Liver (tissue), 9 donors: ENCODE results near the gene PCGF2. TPM values are rescaled to one million over a fixed set of nuclear protein-coding genes. Genes with fewer than 3 reads are reported as not detected.

ENCODE experiments used
- DNase-seq: peaks from one replicate; pipeline ENCODE4 v3.0.0-alpha.2; 2017; ENCODE audit warnings: low spot score
- H3K27ac ChIP-seq, 2 donors: one replicate each; pipeline ENCODE4 v1.7.0; 2013; ENCODE audit warnings: inconsistent platforms in 2 of 2, low read length in 2 of 2, control low read depth in 1 of 2, low read depth in 1 of 2, mild to moderate bottlenecking in 1 of 2
- H3K27me3 ChIP-seq, 4 donors: one replicate each; pipeline versions ENCODE4 v1.6.1 to v1.7.0; 2013; ENCODE audit warnings: low read length in 3 of 4, inconsistent platforms in 1 of 4, mild to moderate bottlenecking in 1 of 4, moderate library complexity in 1 of 4; ENCODE audit not compliant: control insufficient read depth in 4 of 4, insufficient read depth in 4 of 4
- H3K36me3 ChIP-seq, 4 donors: one replicate each; pipeline versions ENCODE4 v1.6.1 to v1.7.0; 2013; ENCODE audit warnings: low read length in 3 of 4, mild to moderate bottlenecking in 3 of 4, low read depth in 1 of 4, moderate library complexity in 1 of 4; ENCODE audit not compliant: control insufficient read depth in 4 of 4, insufficient read depth in 3 of 4
- H3K4me1 ChIP-seq, 4 donors: one replicate each; pipeline versions ENCODE4 v1.6.1 to v1.7.0; 2013; ENCODE audit warnings: low read length in 3 of 4, mild to moderate bottlenecking in 3 of 4, moderate library complexity in 1 of 4; ENCODE audit not compliant: control insufficient read depth in 4 of 4, insufficient read depth in 4 of 4
- H3K4me3 ChIP-seq, 3 donors: one replicate each; pipeline versions ENCODE4 v1.6.1 to v1.7.0; 2013; ENCODE audit warnings: low read length in 3 of 3, control low read depth in 1 of 3, low read depth in 1 of 3, mild to moderate bottlenecking in 1 of 3
- H3K9ac ChIP-seq, 2 donors: one replicate each; pipeline ENCODE4 v1.7.0; 2013; ENCODE audit warnings: low read length in 2 of 2, mild to moderate bottlenecking in 2 of 2, moderate library complexity in 2 of 2, control low read depth in 1 of 2, low read depth in 1 of 2
- H3K9me3 ChIP-seq, 4 donors: one replicate each; pipeline versions ENCODE4 v1.6.1 to v1.7.0; 2013; ENCODE audit warnings: low read length in 3 of 4; ENCODE audit not compliant: control insufficient read depth in 4 of 4
- ATF3 ChIP-seq: IDR thresholded peaks from 2 replicates; pipeline ENCODE4 v1.6.1; 2016; ENCODE audit warnings: antibody characterized with exemption
- EGR1 ChIP-seq, 2 donors: IDR thresholded peaks; 2 replicates each; pipeline ENCODE4 v1.6.1; 2016 to 2018; ENCODE audit warnings: antibody characterized with exemption in 2 of 2, low read depth in 2 of 2
- FOXA1 ChIP-seq: IDR thresholded peaks from 2 replicates; pipeline ENCODE4 v1.6.1; 2016; ENCODE audit warnings: antibody characterized with exemption
- GABPA ChIP-seq, 2 donors: IDR thresholded peaks in 1 of 2; conservative IDR thresholded peaks in 1 of 2; 2 replicates each; pipeline ENCODE4 v1.6.1; 2016; ENCODE audit warnings: antibody characterized with exemption in 2 of 2, mild to moderate bottlenecking in 1 of 2, moderate library complexity in 1 of 2
- HNF4A ChIP-seq, 2 donors: conservative IDR thresholded peaks; 2 replicates each; pipeline ENCODE4 v1.6.1; 2016; ENCODE audit warnings: antibody characterized with exemption in 2 of 2, mild to moderate bottlenecking in 2 of 2
- JUND ChIP-seq, 2 donors: IDR thresholded peaks; 2 replicates each; pipeline ENCODE4 v1.6.1; 2016; ENCODE audit warnings: antibody characterized with exemption in 2 of 2
- MAX ChIP-seq: IDR thresholded peaks from 2 replicates; pipeline ENCODE4 v1.6.1; 2016; ENCODE audit warnings: antibody characterized with exemption
- NR2F2 ChIP-seq: IDR thresholded peaks from 2 replicates; pipeline ENCODE4 v1.6.1; 2016; ENCODE audit warnings: antibody characterized with exemption
- RAD21 ChIP-seq, 2 donors: IDR thresholded peaks; 2 replicates each; pipeline ENCODE4 v1.6.1; 2016; ENCODE audit warnings: antibody characterized with exemption in 2 of 2, mild to moderate bottlenecking in 2 of 2
- REST ChIP-seq: IDR thresholded peaks from 2 replicates; pipeline ENCODE4 v1.6.1; 2016; ENCODE audit warnings: antibody characterized with exemption, mild to moderate bottlenecking
- RXRA ChIP-seq, 2 donors: IDR thresholded peaks; 2 replicates each; pipeline ENCODE4 v1.6.1; 2017 to 2018; ENCODE audit warnings: antibody characterized with exemption in 2 of 2, mild to moderate bottlenecking in 1 of 2
- SP1 ChIP-seq: IDR thresholded peaks from 2 replicates; pipeline ENCODE4 v1.6.1; 2018; ENCODE audit warnings: antibody characterized with exemption, mild to moderate bottlenecking
- TAF1 ChIP-seq: conservative IDR thresholded peaks from 2 replicates; pipeline ENCODE4 v1.6.1; 2016; ENCODE audit warnings: antibody characterized with exemption, mild to moderate bottlenecking
- ZBTB33 ChIP-seq: IDR thresholded peaks from 2 replicates; pipeline ENCODE4 v1.6.1; 2016; ENCODE audit warnings: antibody characterized with exemption
- WGBS: extraction: QIAGEN DNeasy Blood & Tissue Kit; methylation state at CpG from one replicate; pipeline ENCODE4 v1.1.7; 2013; 5-methylcytosine and 5-hydroxymethylcytosine counted together
- polyA plus RNA-seq, 2 donors: library from polyadenylated mRNA; stranded (reverse) in 1 of 2; unstranded in 1 of 2; fragments of 200-250 nt in 1 of 2; fragments of >200 nt in 1 of 2; fragmentation: Nextera tagmentation in 1 of 2; extraction: Ambion mirVana in 1 of 2; gene quantifications; one replicate each; pipeline versions ENCODE4 v1.2.1 to v1.2.3, GENCODE V29; 2013 to 2015
- total RNA-seq, 2 donors: library from RNA; depleted of rRNA; stranded (reverse); fragments of >200 nt; gene quantifications; one replicate each; pipeline ENCODE4 v1.2.3, GENCODE V29; 2014
- TF ChIP-seq, protein P1 (sequence below): fragments of 150-350 bp; IDR thresholded peaks from 2 replicates; pipeline ENCODE4 v1.5.1; 2017; ENCODE audit warnings: improper control_type of control experiment, low read depth, low read length; ENCODE audit not compliant: missing input control
- donor health status: healthy.
- donor health status: healthy.
- donor health status: healthy.
- donor health status: healthy.
- donor health status: healthy.

Gene PCGF2
- total and polyA plus RNA-seq, 4 donors = 1.2 to 3.2 (median 1.8) TPM

GRCh38 chr17:38729886-38730525 is 18.1 kb downstream of the PCGF2 start, which contains the start of gene CISD3:
Gene CISD3, plus strand, starts transcription at chr17:38730341. Its CDS starts 18 bp downstream, at chr17:38730359.
- Histone ChIP-seq H3K9ac (peak within 1 kb of the TSS; percentile 93 to 97), H3K4me1 (peaks cover 17 to 44% (median 33%) of the 10 kb centered on the region in 4 donors), H3K9me3 (no peaks in the 10 kb centered on the region), H3K4me3 (peak within 1 kb of the TSS; percentile 87 to 98 (median 95)), H3K36me3 (peaks cover 0 to 3% (median 1%) of the 10 kb centered on the region in 4 donors), H3K27ac (peak within 1 kb of the TSS; percentile 98), H3K27me3 (no peaks in the 10 kb centered on the region)
- TF ChIP-seq NR2F2 (no peak), EGR1 (IDR thresholded peaks at IDR 0.05; ENCODE audit: low read depth in 2 of 2) (no peak), RAD21 (IDR thresholded peaks at IDR 0.05) (peak in 1 of 2 donors; percentile 35), GABPA (IDR thresholded peaks at IDR 0.05 in 1 of 2, conservative IDR thresholded peaks at IDR 0.05 in 1 of 2) (no peak), JUND (IDR thresholded peaks at IDR 0.05) (no peak), ATF3 (no peak), FOXA1 (no peak), TAF1 (no peak), RXRA (IDR thresholded peaks at IDR 0.05) (no peak), ZBTB33 (no peak)
- TF ChIP-seq, protein P1, sequence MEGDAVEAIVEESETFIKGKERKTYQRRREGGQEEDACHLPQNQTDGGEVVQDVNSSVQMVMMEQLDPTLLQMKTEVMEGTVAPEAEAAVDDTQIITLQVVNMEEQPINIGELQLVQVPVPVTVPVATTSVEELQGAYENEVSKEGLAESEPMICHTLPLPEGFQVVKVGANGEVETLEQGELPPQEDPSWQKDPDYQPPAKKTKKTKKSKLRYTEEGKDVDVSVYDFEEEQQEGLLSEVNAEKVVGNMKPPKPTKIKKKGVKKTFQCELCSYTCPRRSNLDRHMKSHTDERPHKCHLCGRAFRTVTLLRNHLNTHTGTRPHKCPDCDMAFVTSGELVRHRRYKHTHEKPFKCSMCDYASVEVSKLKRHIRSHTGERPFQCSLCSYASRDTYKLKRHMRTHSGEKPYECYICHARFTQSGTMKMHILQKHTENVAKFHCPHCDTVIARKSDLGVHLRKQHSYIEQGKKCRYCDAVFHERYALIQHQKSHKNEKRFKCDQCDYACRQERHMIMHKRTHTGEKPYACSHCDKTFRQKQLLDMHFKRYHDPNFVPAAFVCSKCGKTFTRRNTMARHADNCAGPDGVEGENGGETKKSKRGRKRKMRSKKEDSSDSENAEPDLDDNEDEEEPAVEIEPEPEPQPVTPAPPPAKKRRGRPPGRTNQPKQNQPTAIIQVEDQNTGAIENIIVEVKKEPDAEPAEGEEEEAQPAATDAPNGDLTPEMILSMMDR = peak; percentile 79
- DNase-seq = peak; percentile 87
- under 1% methylated on average over 92 of the region's 92 CpGs for WGBS

- peak overlapping the region; percentile 52 to 56 for H3K27ac ChIP-seq
- DNase-seq = no peak
- H3K4me3 ChIP-seq = peak overlapping the region; percentile 57 to 95 (median 71)
- peaks cover 0 to 6% (median 1%) of the 10 kb centered on the region in 4 donors for H3K36me3 ChIP-seq
- H3K4me1 ChIP-seq = peaks cover 17 to 44% (median 33%) of the 10 kb centered on the region in 4 donors
- no peaks in the 10 kb centered on the region for H3K27me3 ChIP-seq
- H3K9ac ChIP-seq = peak overlapping the region; percentile 50 to 57
- no peak for TF ChIP-seq RXRA (IDR thresholded peaks at IDR 0.05)
- no peak for TF ChIP-seq RAD21 (IDR thresholded peaks at IDR 0.05)
- no peak for TF ChIP-seq EGR1 (IDR thresholded peaks at IDR 0.05; ENCODE audit: low read depth in 2 of 2)
- no peaks in the 10 kb centered on the region for H3K9me3 ChIP-seq
- 28% methylated on average over 14 of the region's 14 CpGs for WGBS
Observed at GRCh38 chr17:38729368-38729885, 18.7 kb downstream of the PCGF2 start.

- no peaks in the 10 kb centered on the region for H3K9me3 ChIP-seq
- H3K27ac ChIP-seq = peak overlapping the region; percentile 23 to 36
- no peak for TF ChIP-seq SP1
- TF ChIP-seq FOXA1 = no peak
- TF ChIP-seq MAX = no peak
- TF ChIP-seq HNF4A (conservative IDR thresholded peaks at IDR 0.05) = no peak
- no peak for TF ChIP-seq REST
- no peak for DNase-seq
- H3K36me3 ChIP-seq = peaks cover 0 to 4% (median 0%) of the 10 kb centered on the region in 4 donors
- WGBS = 81% methylated on average over 8 of the region's 8 CpGs
- H3K27me3 ChIP-seq = no peaks in the 10 kb centered on the region
- H3K4me1 ChIP-seq = peaks cover 17 to 41% (median 29%) of the 10 kb centered on the region in 4 donors
- H3K9ac ChIP-seq = no peak overlapping the region
- no peak overlapping the region for H3K4me3 ChIP-seq
Observed at GRCh38 chr17:38728290-38728831, 19.8 kb downstream of the PCGF2 start.
